Stimulated activated CD4-positive, alpha-beta T cell treated with anti-CD3 and anti-CD28 coated beads, Interleukin-12 subunit alpha, Interleukin-12 subunit beta, amount 100 ng/mL, for 48 hours (primary cell): ENCODE results near the gene CEP20.

ENCODE experiments used
- DNase-seq, 3 donors: peaks; one replicate each; pipeline ENCODE4 v3.0.0-alpha.2; 2020; ENCODE audit warnings: low read depth in 2 of 3, low spot score in 1 of 3

CEP20 gene

DNA sequence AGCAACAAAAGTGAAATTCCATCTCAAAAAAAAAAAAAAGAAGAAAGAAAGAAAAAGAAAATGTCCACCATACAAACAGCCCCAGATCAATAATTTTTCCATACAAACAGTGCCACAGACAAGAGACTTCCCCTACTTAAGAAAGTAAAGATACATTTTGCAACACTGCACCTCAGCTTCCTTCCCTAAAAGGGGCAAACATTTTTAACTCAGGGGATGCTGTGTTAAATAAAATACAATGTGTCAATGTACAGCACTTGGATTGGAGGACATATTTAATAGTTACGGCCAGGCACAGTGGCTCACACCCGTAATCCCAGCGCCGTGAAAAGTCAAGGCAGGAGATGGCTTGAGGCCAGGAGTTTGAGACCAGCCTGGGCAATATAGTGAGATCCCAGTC lies 53.9 kb downstream of the CEP20 start:
- no peak for DNase-seq

DNA sequence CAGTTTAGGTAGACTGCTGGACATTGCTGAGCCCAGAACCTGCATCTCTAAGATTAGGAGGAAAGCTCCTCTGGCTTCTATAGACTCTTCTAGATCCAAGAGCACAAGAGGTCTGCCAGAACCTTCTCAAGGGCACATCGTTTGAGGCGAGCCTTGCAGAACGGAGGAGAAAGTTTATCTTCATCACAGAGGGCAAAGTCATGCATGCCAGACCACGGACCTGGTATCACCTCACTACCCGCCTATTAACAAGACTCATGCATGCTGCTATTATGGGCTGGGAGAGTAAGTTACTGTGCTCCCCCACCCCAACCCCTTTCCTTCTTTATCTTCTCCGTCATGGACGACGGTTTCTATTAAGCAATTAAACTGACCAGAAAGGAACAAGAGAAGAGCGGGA lies 54.9 kb downstream of the CEP20 start:
- no peak for DNase-seq

- DNase-seq = no peak
These were observed 56.2 kb downstream of the CEP20 start for GRCh38 chr16:15832241-15832640.

GRCh38 chr16:15830832-15831451 lies 57.5 kb downstream of the CEP20 start:
- DNase-seq = no peak

- DNase-seq = no peak
These were observed 58.9 kb downstream of the CEP20 start for GRCh38 chr16:15829460-15829859.

- no peak for DNase-seq
These were observed 60.6 kb downstream of the CEP20 start for GRCh38 chr16:15827709-15828343.

- DNase-seq = no peak
These were observed 61.1 kb downstream of the CEP20 start for GRCh38 chr16:15827299-15827698.

GRCh38 chr16:15825750-15826305 lies 62.6 kb downstream of the CEP20 start:
- no peak for DNase-seq

DNA sequence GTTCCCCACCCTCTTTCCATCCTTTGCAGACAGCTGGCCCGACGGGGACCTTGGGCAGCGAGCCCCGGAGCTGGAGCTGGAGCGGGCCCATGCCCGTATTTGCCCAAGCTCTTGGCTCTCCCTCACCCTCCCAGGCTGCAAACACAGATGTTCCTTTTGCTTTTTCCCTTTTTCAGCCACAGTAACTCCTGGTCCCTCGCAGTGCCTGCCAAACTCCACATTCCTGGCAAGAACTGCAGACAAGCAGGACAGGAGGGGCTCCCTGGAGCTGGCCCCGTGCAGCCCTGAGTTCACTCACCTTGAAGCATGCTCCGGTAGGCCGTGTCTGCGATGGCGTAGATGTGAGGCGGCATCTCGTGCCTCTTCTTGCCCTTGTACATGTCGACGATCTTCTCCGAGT lies 65.4 kb downstream of the CEP20 start:
- no peak for DNase-seq

DNA sequence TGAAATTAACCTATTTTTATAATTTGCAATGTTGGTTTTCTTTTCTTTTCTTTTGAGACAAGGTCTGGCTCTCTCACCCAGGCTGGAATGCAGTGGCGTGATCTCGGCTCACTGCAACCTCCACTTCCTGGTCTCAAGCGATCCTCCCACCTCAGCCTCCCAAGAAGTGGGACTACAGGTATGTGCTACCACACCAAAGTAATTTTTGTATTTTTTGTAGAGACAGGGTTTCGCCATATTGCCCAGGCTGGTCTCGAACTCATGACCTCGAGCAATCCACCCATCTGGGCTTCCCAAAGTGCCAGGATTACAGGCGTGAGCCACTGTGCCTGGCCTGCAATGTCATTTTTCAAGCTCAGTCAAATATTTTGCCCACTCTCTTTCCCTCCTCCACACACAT lies 67.6 kb downstream of the CEP20 start:
- no peak for DNase-seq

DNA sequence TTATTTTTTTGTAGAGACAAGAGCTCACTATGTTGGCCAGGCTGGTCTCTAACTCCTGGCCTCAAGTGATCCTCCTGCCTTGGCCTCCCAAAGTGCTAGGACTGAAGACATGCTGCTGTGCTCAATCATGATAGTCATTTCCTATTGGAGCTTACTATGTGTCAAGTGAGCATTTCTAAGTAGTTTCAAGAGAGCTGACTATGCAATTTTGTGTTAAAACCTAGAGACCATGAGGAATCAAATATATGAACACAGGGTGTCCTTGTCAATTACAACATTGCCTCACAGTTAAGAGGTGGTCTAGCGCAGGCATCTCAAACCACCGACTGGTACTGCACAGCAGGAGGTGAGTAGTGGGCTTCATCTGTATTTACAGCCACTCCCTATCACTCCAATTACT lies 69.4 kb downstream of the CEP20 start:
- DNase-seq = no peak

DNA sequence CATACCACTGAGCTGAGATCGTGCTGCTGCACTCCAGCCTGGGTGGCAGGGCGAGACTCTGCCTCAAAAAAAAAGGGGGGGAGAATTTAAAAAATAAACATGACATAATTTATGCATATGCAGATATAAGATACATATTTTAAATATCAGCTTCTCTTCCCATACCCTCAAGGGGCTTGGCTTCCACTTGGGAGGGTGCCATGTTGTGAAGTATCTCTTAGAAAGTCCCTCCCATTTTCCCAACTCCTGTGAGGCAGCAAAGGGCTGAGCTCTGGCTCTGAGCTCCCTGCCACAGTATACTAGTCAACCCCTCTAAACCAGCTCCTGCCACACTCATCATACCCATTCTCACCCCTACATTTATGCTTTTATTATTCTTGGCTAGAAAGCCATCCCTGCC lies 71.0 kb downstream of the CEP20 start:
- DNase-seq = no peak

- no peak for DNase-seq
These were observed 72.2 kb downstream of the CEP20 start for GRCh38 chr16:15816228-15816627.
